T-helper 1 cell treated with Interleukin-12 subunit alpha and Interleukin-12 subunit beta and Interleukin-4 antibody, amounts not matched to agents 30 μg/mL and 1 μg/mL, for 36 hours (primary cell): Measurements from ENCODE around the gene ELF2.
"Not testable (repeated sequence)": the region's sequence is repeated elsewhere in the genome, so short reads cannot be mapped to it uniquely, and the experiment has no call there.

Experiments
- H3K27ac Mint-ChIP-seq: one replicate; pipeline ENCODE4 v1.8.0; 2021; ENCODE audit warnings: mild to moderate bottlenecking, mixed read lengths
- H3K27me3 Mint-ChIP-seq: one replicate; pipeline ENCODE4 v1.8.0; 2021; ENCODE audit warnings: low read depth, mixed read lengths
- H3K36me3 Mint-ChIP-seq: one replicate; pipeline ENCODE4 v1.8.0; 2021; ENCODE audit warnings: low read depth, mixed read lengths
- H3K4me1 Mint-ChIP-seq: one replicate; pipeline ENCODE4 v1.8.0; 2021; ENCODE audit warnings: low read depth, mixed read lengths
- H3K4me3 Mint-ChIP-seq: one replicate; pipeline ENCODE4 v1.8.0; 2021; ENCODE audit warnings: mild to moderate bottlenecking, moderate library complexity, mixed read lengths
- H3K9me3 Mint-ChIP-seq: one replicate; pipeline ENCODE4 v1.8.0; 2021; ENCODE audit warnings: mixed read lengths

Gene ELF2

GRCh38 chr4:139044291-139044690 lies 132.7 kb downstream of the ELF2 start:
- Mint-ChIP-seq H3K27ac (no peak overlapping the region), H3K36me3 (peaks cover 28% of the 10 kb centered on the region), H3K27me3 (no peaks in the 10 kb centered on the region), H3K4me3 (no peak overlapping the region), H3K9me3 (no peaks in the 10 kb centered on the region), H3K4me1 (peaks cover 20% of the 10 kb centered on the region)

GRCh38 chr4:139042981-139043460 lies 134.0 kb downstream of the ELF2 start:
- no peak overlapping the region for H3K27ac Mint-ChIP-seq
- peaks cover 22% of the 10 kb centered on the region for H3K36me3 Mint-ChIP-seq
- peaks cover 17% of the 10 kb centered on the region for H3K4me1 Mint-ChIP-seq
- H3K27me3 Mint-ChIP-seq: no peaks in the 10 kb centered on the region
- H3K9me3 Mint-ChIP-seq: no peaks in the 10 kb centered on the region
- no peak overlapping the region for H3K4me3 Mint-ChIP-seq

- peak overlapping the region; percentile 31 for H3K27ac Mint-ChIP-seq
- H3K4me1 Mint-ChIP-seq: peaks cover 18% of the 10 kb centered on the region
- no peaks in the 10 kb centered on the region for H3K9me3 Mint-ChIP-seq
- no peaks in the 10 kb centered on the region for H3K27me3 Mint-ChIP-seq
- H3K36me3 Mint-ChIP-seq: peaks cover 9% of the 10 kb centered on the region
- no peak overlapping the region for H3K4me3 Mint-ChIP-seq
These were observed 138.1 kb downstream of the ELF2 start for GRCh38 chr4:139038874-139039443.

GRCh38 chr4:139036885-139037284 lies 140.1 kb downstream of the ELF2 start:
- H3K4me1 Mint-ChIP-seq: peaks cover 13% of the 10 kb centered on the region
- no peaks in the 10 kb centered on the region for H3K9me3 Mint-ChIP-seq
- no peak overlapping the region for H3K4me3 Mint-ChIP-seq
- H3K36me3 Mint-ChIP-seq: peaks cover 4% of the 10 kb centered on the region
- H3K27ac Mint-ChIP-seq: no peak overlapping the region
- H3K27me3 Mint-ChIP-seq: no peaks in the 10 kb centered on the region

DNA sequence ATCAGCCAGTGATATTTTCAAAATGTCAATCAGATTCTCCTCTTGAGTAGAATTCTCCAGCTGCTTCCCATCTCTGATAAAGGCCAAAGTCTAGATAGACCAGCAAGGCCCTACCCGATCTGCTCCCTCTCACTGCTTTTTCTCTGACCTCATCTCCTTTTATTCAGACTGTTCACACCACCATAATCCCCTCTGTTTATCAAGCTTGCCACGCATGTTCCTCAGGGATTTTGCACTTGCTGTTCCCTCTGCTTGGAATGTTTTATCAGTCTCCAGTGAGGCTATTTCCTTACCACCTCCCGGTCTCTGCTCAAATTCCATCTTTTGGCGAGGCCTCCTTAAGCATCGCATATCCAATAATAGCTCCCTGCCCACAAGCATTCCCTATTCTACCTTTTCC lies 141.4 kb downstream of the ELF2 start:
- Mint-ChIP-seq H3K9me3 (no peaks in the 10 kb centered on the region), H3K36me3 (peaks cover 6% of the 10 kb centered on the region), H3K27ac (no peak overlapping the region), H3K27me3 (no peaks in the 10 kb centered on the region), H3K4me1 (peaks cover 11% of the 10 kb centered on the region), H3K4me3 (no peak overlapping the region)

DNA sequence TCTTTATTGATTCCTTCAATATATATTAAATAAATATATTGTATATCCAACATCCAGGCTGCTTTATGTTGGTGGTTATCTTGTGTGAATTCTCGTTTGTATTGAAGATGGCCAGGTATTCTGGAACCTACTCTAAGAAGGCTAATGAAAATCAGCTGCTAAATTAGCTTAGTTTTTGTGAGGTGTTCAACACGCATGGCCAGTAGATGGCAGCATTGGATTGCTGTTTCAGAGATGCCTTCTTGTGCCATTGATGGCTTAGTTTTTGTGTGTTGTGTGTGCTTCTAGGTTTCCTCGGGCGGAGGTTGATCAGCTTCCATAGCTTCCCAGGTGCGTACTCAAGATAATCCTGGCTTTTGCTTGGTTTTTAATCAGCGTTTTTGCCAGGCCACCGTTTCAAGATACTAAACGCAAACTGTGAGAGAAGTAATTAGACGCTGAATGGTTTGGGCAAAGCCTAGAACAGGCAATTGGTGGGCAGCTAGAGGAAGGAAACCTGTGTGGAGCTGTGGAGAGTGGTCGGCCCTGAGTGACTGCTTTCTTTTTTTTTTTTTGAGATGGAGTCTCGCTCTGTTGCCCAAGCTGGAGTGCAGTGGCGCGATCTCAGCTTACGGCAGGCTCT lies 146.3 kb downstream of the ELF2 start:
- no peaks in the 10 kb centered on the region for H3K27me3 Mint-ChIP-seq
- H3K9me3 Mint-ChIP-seq: no peaks in the 10 kb centered on the region
- H3K27ac Mint-ChIP-seq: peak overlapping the region; percentile 0
- no peak overlapping the region for H3K4me3 Mint-ChIP-seq
- H3K4me1 Mint-ChIP-seq: peaks cover 12% of the 10 kb centered on the region
- H3K36me3 Mint-ChIP-seq: peaks cover 5% of the 10 kb centered on the region

- H3K27me3 Mint-ChIP-seq, H3K9me3 Mint-ChIP-seq, H3K4me1 Mint-ChIP-seq, H3K36me3 Mint-ChIP-seq, H3K27ac Mint-ChIP-seq, H3K4me3 Mint-ChIP-seq: not testable (repeated sequence)
These were observed 147.1 kb downstream of the ELF2 start for GRCh38 chr4:139029866-139030363.

DNA sequence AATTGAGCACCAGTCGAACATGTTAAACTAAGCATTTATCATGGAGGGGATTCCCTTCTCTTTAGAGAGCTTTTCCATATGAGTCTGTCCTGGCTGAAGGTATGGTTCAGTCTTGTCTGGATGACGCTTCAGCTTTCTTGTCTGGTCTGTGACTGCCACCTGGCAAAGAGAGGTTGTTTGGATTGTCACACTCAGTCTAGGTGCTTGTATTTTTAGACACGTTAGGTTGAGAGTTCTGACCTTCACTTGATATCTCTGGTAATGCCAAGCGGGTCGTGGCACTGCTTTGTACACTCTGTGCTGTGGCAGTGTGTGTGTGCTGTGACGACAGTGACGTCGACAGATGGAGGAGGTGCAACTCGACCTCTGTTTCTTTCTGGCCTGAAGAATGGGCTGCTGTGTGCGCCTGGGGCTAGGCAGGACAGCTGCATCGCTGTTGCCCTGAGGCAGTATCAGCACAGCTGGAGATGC lies 148.8 kb downstream of the ELF2 start:
- Mint-ChIP-seq H3K36me3 (peaks cover 5% of the 10 kb centered on the region), H3K27ac (no peak overlapping the region), H3K9me3 (no peaks in the 10 kb centered on the region), H3K4me3 (no peak overlapping the region), H3K4me1 (peaks cover 6% of the 10 kb centered on the region), H3K27me3 (no peaks in the 10 kb centered on the region)

DNA sequence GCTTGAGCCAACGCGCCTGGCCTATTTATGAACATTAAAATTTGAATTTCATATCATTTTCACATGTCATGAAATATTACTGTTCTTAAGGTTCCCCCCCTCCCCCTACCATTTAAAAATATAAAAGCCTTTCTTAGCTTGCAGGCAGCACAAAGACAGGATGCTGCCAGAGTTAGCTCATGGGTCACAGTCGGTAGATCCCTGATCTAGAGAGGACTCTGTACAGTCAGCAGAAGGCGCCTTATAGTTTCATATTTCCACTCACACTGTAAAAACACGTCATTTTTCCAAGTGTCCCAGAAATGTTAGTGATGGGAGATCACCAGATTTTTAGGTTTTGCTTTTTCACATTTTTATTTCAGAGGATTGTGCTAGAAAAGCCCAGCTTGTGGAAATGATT lies 149.2 kb downstream of the ELF2 start:
- H3K27ac Mint-ChIP-seq: no peak overlapping the region
- no peak overlapping the region for H3K4me3 Mint-ChIP-seq
- peaks cover 8% of the 10 kb centered on the region for H3K4me1 Mint-ChIP-seq
- no peaks in the 10 kb centered on the region for H3K9me3 Mint-ChIP-seq
- H3K27me3 Mint-ChIP-seq: no peaks in the 10 kb centered on the region
- H3K36me3 Mint-ChIP-seq: peaks cover 5% of the 10 kb centered on the region

DNA sequence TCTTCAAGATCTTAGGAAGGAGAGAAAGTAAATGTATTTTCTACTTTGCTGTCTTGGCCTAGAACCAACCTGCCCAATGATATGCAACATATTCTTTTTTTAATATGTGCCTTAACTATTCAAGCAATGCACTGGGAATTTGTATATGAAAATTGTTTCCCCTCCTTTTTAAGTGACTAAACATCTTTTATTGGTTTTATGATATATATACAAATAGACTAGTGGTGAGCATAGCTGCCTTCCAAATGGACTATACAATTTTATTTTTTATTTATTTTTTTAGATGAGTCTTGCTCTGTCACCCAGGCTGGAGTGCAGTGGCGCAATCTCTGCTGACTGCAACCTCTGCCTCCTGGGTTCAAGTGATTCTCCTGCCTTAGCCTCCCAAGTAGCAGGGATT lies 151.2 kb downstream of the ELF2 start:
- Mint-ChIP-seq H3K27ac (no peak overlapping the region), H3K27me3 (no peaks in the 10 kb centered on the region), H3K36me3 (peaks cover 4% of the 10 kb centered on the region), H3K9me3 (no peaks in the 10 kb centered on the region), H3K4me1 (peaks cover 5% of the 10 kb centered on the region), H3K4me3 (no peak overlapping the region)

GRCh38 chr4:139024686-139025085 lies 152.3 kb downstream of the ELF2 start:
- H3K9me3 Mint-ChIP-seq: no peaks in the 10 kb centered on the region
- no peaks in the 10 kb centered on the region for H3K27me3 Mint-ChIP-seq
- H3K27ac Mint-ChIP-seq: no peak overlapping the region
- peaks cover 2% of the 10 kb centered on the region for H3K4me1 Mint-ChIP-seq
- H3K36me3 Mint-ChIP-seq: peaks cover 9% of the 10 kb centered on the region
- no peak overlapping the region for H3K4me3 Mint-ChIP-seq

GRCh38 chr4:139022835-139023234 lies 154.2 kb downstream of the ELF2 start:
- Mint-ChIP-seq H3K36me3 (peaks cover 12% of the 10 kb centered on the region), H3K27me3 (no peaks in the 10 kb centered on the region), H3K4me1 (peaks cover 11% of the 10 kb centered on the region), H3K4me3 (no peak overlapping the region), H3K9me3 (no peaks in the 10 kb centered on the region), H3K27ac (no peak overlapping the region)

DNA sequence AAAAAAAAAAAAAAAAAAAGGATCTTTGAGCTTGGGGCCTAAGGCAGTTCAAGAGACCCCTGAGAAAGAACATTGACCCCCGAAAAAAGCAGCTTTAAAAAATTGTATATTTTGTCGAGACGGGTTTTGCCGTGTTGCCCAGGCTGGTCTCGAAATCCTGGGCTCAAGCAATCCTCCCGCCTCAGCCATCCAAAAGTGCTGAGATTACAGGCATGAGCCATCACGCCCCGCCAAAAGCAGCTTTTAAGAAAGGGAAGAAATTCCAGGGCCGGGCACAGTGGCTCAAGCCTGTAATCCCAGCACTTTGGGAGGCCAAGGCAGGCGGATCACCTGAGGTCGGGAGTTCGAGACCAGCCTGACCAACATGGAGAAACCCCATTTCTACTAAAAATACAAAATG lies 155.9 kb downstream of the ELF2 start:
- H3K9me3 Mint-ChIP-seq, H3K27me3 Mint-ChIP-seq, H3K27ac Mint-ChIP-seq, H3K4me3 Mint-ChIP-seq: not testable (repeated sequence)
- Mint-ChIP-seq H3K4me1 (peaks cover 16% of the 10 kb centered on the region), H3K36me3 (peaks cover 12% of the 10 kb centered on the region)

GRCh38 chr4:139020384-139020783 lies 156.6 kb downstream of the ELF2 start:
- peaks cover 16% of the 10 kb centered on the region for H3K4me1 Mint-ChIP-seq
- no peak overlapping the region for H3K27ac Mint-ChIP-seq
- no peaks in the 10 kb centered on the region for H3K9me3 Mint-ChIP-seq
- H3K4me3 Mint-ChIP-seq: no peak overlapping the region
- no peaks in the 10 kb centered on the region for H3K27me3 Mint-ChIP-seq
- H3K36me3 Mint-ChIP-seq: peaks cover 12% of the 10 kb centered on the region

DNA sequence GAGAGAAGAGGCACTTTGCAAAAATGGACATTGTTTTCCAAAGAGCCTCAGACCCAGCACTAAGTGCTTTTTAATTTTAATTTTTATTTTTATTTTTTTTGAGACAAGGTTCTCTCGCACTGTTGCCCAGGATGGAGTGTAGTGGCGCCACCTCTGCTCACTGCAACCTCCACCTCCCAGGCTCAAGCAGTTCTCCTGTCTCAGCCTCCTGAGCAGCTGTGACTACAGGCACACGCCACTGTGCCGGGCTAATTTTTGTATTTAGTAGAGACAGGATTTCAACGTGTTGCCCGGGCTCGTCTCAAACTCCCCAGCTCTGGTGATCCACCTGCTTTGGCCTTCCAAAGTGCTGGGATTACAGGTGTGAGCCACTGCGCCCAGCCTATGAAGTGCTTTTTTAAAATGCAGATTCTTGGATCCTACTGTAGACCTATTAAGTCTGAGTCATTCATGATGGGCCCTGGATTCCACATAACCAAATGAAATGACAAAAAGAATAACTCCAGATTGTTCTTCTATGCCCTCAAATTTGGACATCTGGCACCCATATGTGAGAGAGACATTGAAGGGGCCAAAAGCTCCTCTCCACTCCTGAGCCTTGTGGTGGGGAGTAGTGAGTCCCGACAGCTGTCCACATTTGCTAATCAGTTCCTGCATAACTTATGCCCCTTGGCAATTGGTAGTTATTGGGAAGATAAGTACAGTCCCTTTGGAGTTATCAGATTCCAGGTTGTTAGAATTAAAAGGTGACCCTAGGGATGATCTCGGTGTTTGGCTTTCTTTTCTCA lies 157.9 kb downstream of the ELF2 start:
- Mint-ChIP-seq H3K27ac (no peak overlapping the region), H3K27me3 (no peaks in the 10 kb centered on the region), H3K4me3 (no peak overlapping the region), H3K9me3 (no peaks in the 10 kb centered on the region), H3K4me1 (peaks cover 27% of the 10 kb centered on the region), H3K36me3 (peaks cover 12% of the 10 kb centered on the region)
